ENCODE results near the gene INHBC. TPM values are rescaled to one million over a fixed set of nuclear protein-coding genes. Genes with fewer than 3 reads are reported as not detected.

The INHBC gene
- total RNA-seq, 4 donors from 2014 or later, result 0.33 to 0.63 (median 0.54) TPM; not detected in 1

- intact Hi-C loops (cut with DNase I), result no loop called here
- DNase-seq, result no peak
- no peak overlapping the region for H3K4me3 ChIP-seq (replicated peaks in 1 of 3)
- no peaks in the 10 kb centered on the region for H3K36me3 ChIP-seq
- no peaks in the 10 kb centered on the region for H3K27me3 ChIP-seq
- TF ChIP-seq CTCF (IDR thresholded peaks at IDR 0.05) (no peak), POLR2A (IDR thresholded peaks at IDR 0.05) (no peak)
- WGBS, 2 donors, result 90 to 96% methylated on average over 4 to 7 of the region's 7 CpGs
- H3K4me1 ChIP-seq, result peaks cover 5 to 7% of the 10 kb centered on the region in 2 donors
- no peak overlapping the region for H3K27ac ChIP-seq
- no peaks in the 10 kb centered on the region for H3K9me3 ChIP-seq
Observed at GRCh38 chr12:57449375-57449774, 14.8 kb downstream of the INHBC start.

GRCh38 chr12:57450057-57450456, 15.5 kb downstream of the INHBC start:
- Histone ChIP-seq H3K9me3 (no peaks in the 10 kb centered on the region), H3K4me3 (replicated peaks in 1 of 3) (no peak overlapping the region), H3K27ac (no peak overlapping the region), H3K4me1 (peaks cover 5 to 7% of the 10 kb centered on the region in 2 donors), H3K36me3 (no peaks in the 10 kb centered on the region), H3K27me3 (no peaks in the 10 kb centered on the region)
- intact Hi-C loops (cut with DNase I), result loop anchor here (5.0 kb wide), 2 partner anchors 143 to 183 kb away; no protein-coding TSS in a partner anchor
- no peak for DNase-seq
- TF ChIP-seq CTCF (IDR thresholded peaks at IDR 0.05) (no peak), POLR2A (IDR thresholded peaks at IDR 0.05) (no peak)
- 98 to 100% methylated on average over 3 of the region's 3 CpGs for WGBS, 2 donors

- Histone ChIP-seq H3K36me3 (no peaks in the 10 kb centered on the region), H3K27me3 (no peaks in the 10 kb centered on the region), H3K27ac (no peak overlapping the region), H3K4me3 (replicated peaks in 1 of 3) (no peak overlapping the region), H3K9me3 (no peaks in the 10 kb centered on the region), H3K4me1 (peaks cover 5 to 6% of the 10 kb centered on the region in 2 donors)
- DNase-seq, result no peak
- TF ChIP-seq POLR2A (IDR thresholded peaks at IDR 0.05), result no peak
- no peak for TF ChIP-seq CTCF (IDR thresholded peaks at IDR 0.05)
- 74 to 83% methylated on average over 6 of the region's 6 CpGs for WGBS, 2 donors
- intact Hi-C loops (cut with DNase I), result loop anchor here (5.0 kb wide), 2 partner anchors 144 to 184 kb away; no protein-coding TSS in a partner anchor
Observed at GRCh38 chr12:57451233-57451778, 16.7 kb downstream of the INHBC start.

GRCh38 chr12:57452181-57452936, 17.8 kb downstream of the INHBC start:
- no peaks in the 10 kb centered on the region for H3K9me3 ChIP-seq
- TF ChIP-seq POLR2A (IDR thresholded peaks at IDR 0.05) (no peak), CTCF (IDR thresholded peaks at IDR 0.05) (no peak)
- 32 to 37% methylated on average over 8 to 9 of the region's 9 CpGs for WGBS, 2 donors
- H3K4me1 ChIP-seq, result no peaks in the 10 kb centered on the region
- DNase-seq, result no peak
- no peak overlapping the region for H3K4me3 ChIP-seq (replicated peaks in 1 of 3)
- no peak overlapping the region for H3K27ac ChIP-seq
- no peaks in the 10 kb centered on the region for H3K27me3 ChIP-seq
- H3K36me3 ChIP-seq, result no peaks in the 10 kb centered on the region
- intact Hi-C loops (cut with DNase I), result loop anchor here (5.0 kb wide), 2 partner anchors 145 to 185 kb away; no protein-coding TSS in a partner anchor

GRCh38 chr12:57452937-57453509, 18.4 kb downstream of the INHBC start:
- Histone ChIP-seq H3K27me3 (no peaks in the 10 kb centered on the region), H3K9me3 (no peaks in the 10 kb centered on the region), H3K27ac (no peak overlapping the region), H3K36me3 (no peaks in the 10 kb centered on the region), H3K4me3 (replicated peaks in 1 of 3) (no peak overlapping the region), H3K4me1 (no peaks in the 10 kb centered on the region)
- intact Hi-C loops (cut with DNase I), result loop anchor here (5.0 kb wide), 2 partner anchors 146 to 186 kb away; no protein-coding TSS in a partner anchor
- TF ChIP-seq POLR2A (IDR thresholded peaks at IDR 0.05), result no peak
- peak; percentile 76 to 95 (median 90) for TF ChIP-seq CTCF (IDR thresholded peaks at IDR 0.05)
- WGBS, 2 donors, result 14 to 24% methylated on average over 4 to 7 of the region's 7 CpGs
- peak; percentile 81 for DNase-seq
